Right atrium auricular region (tissue), 2 donors: ENCODE measurements around the gene ORC5. TPM values are rescaled to one million over a fixed set of nuclear protein-coding genes. Genes with fewer than 3 reads are reported as not detected.

Source experiments
- DNase-seq: peaks from one replicate; pipeline ENCODE4 v3.0.0-alpha.2; 2019; ENCODE audit warnings: low spot score
- H3K27ac ChIP-seq, 2 donors: fragments of 200-600 bp; sonication (generic); 1 replicate in 1 of 2; 2 replicates in 1 of 2; pipeline ENCODE4 v1.5.1; 2016 to 2019
- H3K27me3 ChIP-seq, 2 donors: fragments of 200-600 bp; sonication (generic); one replicate each; pipeline versions ENCODE4 v1.5.1 to v1.6.0; 2017 to 2019
- H3K36me3 ChIP-seq: fragments of 200-600 bp; sonication (generic); one replicate; pipeline ENCODE4 v1.5.1; 2016
- H3K4me1 ChIP-seq, 2 donors: fragments of 200-600 bp; sonication (generic); one replicate each; pipeline versions ENCODE4 v1.5.1 to v1.6.0; 2017 to 2019
- H3K4me3 ChIP-seq, 2 donors: fragments of 200-600 bp; sonication (generic); 1 replicate in 1 of 2; 2 replicates in 1 of 2; pipeline ENCODE4 v1.5.1; 2017 to 2019; ENCODE audit warnings: mild to moderate bottlenecking in 1 of 2, moderate library complexity in 1 of 2
- H3K9me3 ChIP-seq, 2 donors: fragments of 200-600 bp; sonication (generic); one replicate each; pipeline ENCODE4 v1.5.1; 2019
- total RNA-seq, 2 donors: library from RNA; depleted of rRNA; stranded (reverse); fragments of >200 nt; gene quantifications; one replicate each; pipeline ENCODE4 v1.1.0, GENCODE V29; 2016
- TF ChIP-seq, protein P1 (sequence below), 2 donors: fragments of 200-600 bp; sonication (generic); IDR thresholded peaks; one replicate each; pipeline ENCODE4 v1.5.1; 2019; ENCODE audit warnings: antibody characterized with exemption in 2 of 2

ORC5 gene
- total RNA-seq, 2 donors from 2014 or later = 5.5 to 11.9 TPM

DNA sequence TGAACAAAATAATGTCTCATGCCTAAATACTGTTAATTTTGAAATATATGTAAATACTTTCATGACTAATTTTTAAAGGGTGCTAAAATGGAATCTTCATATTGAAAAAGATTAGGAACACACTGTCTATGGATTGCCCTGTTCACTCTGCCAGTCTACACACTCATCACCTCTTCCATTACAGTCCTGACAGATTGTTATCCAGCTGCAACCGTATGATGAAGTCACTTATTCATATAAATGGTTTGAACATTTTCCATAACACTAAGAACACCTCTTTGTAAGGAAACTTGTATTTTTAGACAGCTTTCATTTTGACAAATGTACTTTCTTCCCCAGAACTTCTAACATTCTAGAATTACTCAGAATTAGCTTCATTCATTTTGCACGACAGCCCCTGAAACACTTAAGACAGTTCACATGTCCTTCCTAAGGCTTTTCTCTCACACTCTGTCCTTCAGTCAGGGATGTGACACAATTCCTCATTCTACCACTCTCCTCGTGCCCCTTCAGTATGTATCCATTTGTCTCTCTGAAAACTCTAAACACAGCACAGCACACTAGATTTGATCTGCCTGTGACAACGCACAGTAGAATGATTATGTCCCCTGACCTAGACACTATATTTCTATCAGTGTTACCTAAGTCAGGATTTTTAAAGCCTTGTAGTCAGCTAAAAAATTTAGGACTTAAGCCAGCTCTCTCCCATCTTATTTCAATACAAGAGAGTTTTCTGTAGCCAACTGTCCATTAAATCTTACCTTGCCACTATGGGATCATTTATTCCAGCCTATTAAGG, 71.9 kb downstream of the ORC5 start:
- no peaks in the 10 kb centered on the region for H3K4me1 ChIP-seq
- no peak overlapping the region for H3K27ac ChIP-seq
- DNase-seq = no peak
- no peak overlapping the region for H3K4me3 ChIP-seq
- peaks cover 5% of the 10 kb centered on the region for H3K36me3 ChIP-seq
- H3K27me3 ChIP-seq = no peaks in the 10 kb centered on the region
- TF ChIP-seq, protein P1, sequence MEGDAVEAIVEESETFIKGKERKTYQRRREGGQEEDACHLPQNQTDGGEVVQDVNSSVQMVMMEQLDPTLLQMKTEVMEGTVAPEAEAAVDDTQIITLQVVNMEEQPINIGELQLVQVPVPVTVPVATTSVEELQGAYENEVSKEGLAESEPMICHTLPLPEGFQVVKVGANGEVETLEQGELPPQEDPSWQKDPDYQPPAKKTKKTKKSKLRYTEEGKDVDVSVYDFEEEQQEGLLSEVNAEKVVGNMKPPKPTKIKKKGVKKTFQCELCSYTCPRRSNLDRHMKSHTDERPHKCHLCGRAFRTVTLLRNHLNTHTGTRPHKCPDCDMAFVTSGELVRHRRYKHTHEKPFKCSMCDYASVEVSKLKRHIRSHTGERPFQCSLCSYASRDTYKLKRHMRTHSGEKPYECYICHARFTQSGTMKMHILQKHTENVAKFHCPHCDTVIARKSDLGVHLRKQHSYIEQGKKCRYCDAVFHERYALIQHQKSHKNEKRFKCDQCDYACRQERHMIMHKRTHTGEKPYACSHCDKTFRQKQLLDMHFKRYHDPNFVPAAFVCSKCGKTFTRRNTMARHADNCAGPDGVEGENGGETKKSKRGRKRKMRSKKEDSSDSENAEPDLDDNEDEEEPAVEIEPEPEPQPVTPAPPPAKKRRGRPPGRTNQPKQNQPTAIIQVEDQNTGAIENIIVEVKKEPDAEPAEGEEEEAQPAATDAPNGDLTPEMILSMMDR (IDR thresholded peaks at IDR 0.05) = no peak
- no peaks in the 10 kb centered on the region for H3K9me3 ChIP-seq

DNA sequence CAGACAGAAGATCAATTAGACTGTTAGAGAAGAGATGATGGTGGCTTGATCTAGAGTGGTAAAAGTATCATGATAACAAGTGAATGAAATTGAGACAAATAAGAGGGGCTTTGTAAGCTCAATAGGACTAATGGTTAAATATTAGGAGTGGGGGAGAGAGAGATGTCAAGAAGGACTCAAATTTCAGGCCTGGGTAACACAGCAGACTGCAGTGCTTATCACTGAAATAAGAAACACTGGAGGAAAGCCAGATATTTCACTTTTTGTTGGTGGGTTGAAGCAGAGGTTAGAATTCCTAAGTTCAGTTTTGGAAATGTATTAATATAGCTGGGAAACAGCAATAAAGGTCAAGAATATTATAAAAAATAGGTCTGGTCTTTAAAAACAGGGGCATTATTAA, 74.6 kb downstream of the ORC5 start:
- H3K27me3 ChIP-seq = no peaks in the 10 kb centered on the region
- H3K9me3 ChIP-seq = no peaks in the 10 kb centered on the region
- no peak for DNase-seq
- no peak overlapping the region for H3K27ac ChIP-seq
- no peak overlapping the region for H3K4me3 ChIP-seq
- peaks cover 12% of the 10 kb centered on the region for H3K36me3 ChIP-seq
- H3K4me1 ChIP-seq = no peaks in the 10 kb centered on the region
- TF ChIP-seq, protein P1 (IDR thresholded peaks at IDR 0.05) = no peak

DNA sequence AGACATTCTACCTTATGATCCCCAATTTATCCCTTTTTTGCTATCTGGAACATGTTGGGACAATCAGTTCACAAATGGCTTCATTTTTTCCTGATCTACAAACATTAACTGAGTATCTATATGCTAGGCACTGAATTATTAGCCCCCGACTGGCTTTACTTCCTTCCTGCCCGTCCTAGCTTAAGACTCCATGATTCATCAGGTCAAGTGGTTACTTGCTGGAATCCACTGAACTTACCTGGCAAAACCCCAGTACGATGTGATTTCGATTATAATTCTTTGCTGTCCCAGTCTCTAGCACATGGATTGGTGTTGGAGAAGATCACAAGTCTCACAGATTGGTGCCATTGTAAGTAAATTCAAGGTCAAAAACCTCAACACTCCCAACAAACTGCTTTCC, 77.1 kb downstream of the ORC5 start:
- peaks cover 12% of the 10 kb centered on the region for H3K36me3 ChIP-seq

DNA sequence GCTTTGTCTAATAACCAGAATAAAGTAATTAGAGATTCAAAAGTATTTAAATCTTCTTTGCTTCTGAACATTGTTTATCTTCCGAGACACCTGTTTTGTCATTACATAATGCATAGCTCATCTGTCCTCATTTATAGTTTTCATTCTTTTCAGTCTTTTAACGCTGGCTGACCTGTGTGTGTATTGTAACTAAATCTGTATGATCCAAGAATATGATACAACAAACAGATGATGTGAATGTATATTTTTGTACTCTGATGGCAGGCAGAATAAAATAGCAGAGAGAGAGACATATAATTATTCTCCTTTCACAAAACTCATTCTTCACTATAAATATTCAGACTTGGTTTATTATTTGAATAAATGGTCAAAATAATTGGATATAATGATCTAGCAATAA, 80.6 kb downstream of the ORC5 start:
- Histone ChIP-seq H3K4me3 (no peak overlapping the region), H3K36me3 (peaks cover 11% of the 10 kb centered on the region), H3K4me1 (no peaks in the 10 kb centered on the region), H3K27me3 (no peaks in the 10 kb centered on the region), H3K9me3 (no peaks in the 10 kb centered on the region), H3K27ac (no peak overlapping the region)
- TF ChIP-seq, protein P1 (IDR thresholded peaks at IDR 0.05) = no peak
- DNase-seq = no peak

More for the DNA sequence above, 77.1 kb downstream of the ORC5 start:
- TF ChIP-seq, protein P1 (IDR thresholded peaks at IDR 0.05) = no peak
- H3K27me3 ChIP-seq = no peaks in the 10 kb centered on the region
- DNase-seq = no peak
- no peak overlapping the region for H3K4me3 ChIP-seq
- H3K27ac ChIP-seq = no peak overlapping the region
- no peaks in the 10 kb centered on the region for H3K9me3 ChIP-seq
- no peaks in the 10 kb centered on the region for H3K4me1 ChIP-seq

DNA sequence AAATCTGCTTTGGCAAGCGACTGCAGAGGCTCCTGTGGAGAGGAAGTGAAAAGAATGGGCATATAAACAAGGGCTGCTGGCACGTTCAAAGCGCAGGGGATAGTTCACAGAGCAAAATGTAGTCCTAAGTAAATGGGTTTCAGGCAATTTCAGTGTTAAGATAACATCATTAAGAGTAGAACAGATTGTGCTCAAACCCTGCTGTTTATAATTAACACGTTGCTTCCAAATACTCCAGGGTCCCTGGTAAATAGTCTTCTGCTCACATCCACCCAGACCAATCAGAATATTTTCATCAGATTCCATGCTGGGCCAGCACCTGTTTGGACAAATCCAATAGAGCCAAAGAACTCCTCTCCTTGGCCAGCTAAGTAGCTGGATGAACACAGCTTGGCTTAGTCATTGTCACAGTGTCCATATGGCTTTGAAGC, 81.4 kb downstream of the ORC5 start:
- DNase-seq = no peak
- Histone ChIP-seq H3K36me3 (peaks cover 7% of the 10 kb centered on the region), H3K4me1 (no peaks in the 10 kb centered on the region), H3K27ac (no peak overlapping the region), H3K27me3 (no peaks in the 10 kb centered on the region), H3K9me3 (no peaks in the 10 kb centered on the region), H3K4me3 (no peak overlapping the region)
- TF ChIP-seq, protein P1 (IDR thresholded peaks at IDR 0.05) = no peak
